ENCODE data around the gene EFCAB11.

- TF ChIP-seq ZNF274 (IDR thresholded peaks at IDR 0.05; ENCODE audit: low read depth, low read length) (no peak), YY1 (IDR thresholded peaks at IDR 0.05; ENCODE audit: insufficient read depth, insufficient read length) (no peak), SUZ12 (IDR thresholded peaks at IDR 0.05; ENCODE audit: extremely low read depth, insufficient read depth, insufficient read length) (no peak)
Observed at GRCh38 chr14:89920056-89920455, 34.5 kb downstream of the EFCAB11 start.
